CD4-positive, alpha-beta T cell (primary cell): Measurements from ENCODE around the gene NELL2. TPM values are rescaled to one million over a fixed set of nuclear protein-coding genes. Genes with fewer than 3 reads are reported as not detected.

Experiments
- ATAC-seq: fragments of 200-7000 bp; cut with Tn5 transposase; one replicate; pipeline ENCODE4 v1.10.0; 2022; ENCODE audit warnings: mild to moderate bottlenecking; ENCODE audit not compliant: poor library complexity
- CTCF ChIA-PET: fragments of 350-600 bp; sonication (Branson Sonifier 250); formaldehyde crosslinking; loops from one replicate; lab custom pipeline; 2021; ENCODE audit warnings: antibody characterized with exemption, inconsistent platforms; lab: Charles Lee
- POLR2A ChIA-PET: fragments of 350-600 bp; sonication (Branson Sonifier 250); formaldehyde crosslinking; loops from one replicate; lab custom pipeline; 2021; ENCODE audit warnings: antibody characterized with exemption, inconsistent platforms; lab: Charles Lee
- DNase-seq, 14 experiments: peaks; one replicate each; pipeline ENCODE4 v3.0.0-alpha.2; 2013 to 2020; ENCODE audit warnings: mixed read lengths in 2 of 14
- H3K27ac ChIP-seq, 2 donors: one replicate each; pipeline versions ENCODE4 v1.5.1 to v1.7.0; 2013; ENCODE audit warnings: low read length in 2 of 2, low read depth in 1 of 2, mild to moderate bottlenecking in 1 of 2
- H3K27me3 ChIP-seq, 2 experiments: 1 replicate in 1 of 2; 2 replicates in 1 of 2; pipeline versions ENCODE4 v1.6.1 to v1.7.0; 2013; ENCODE audit warnings: low read length in 2 of 2, control low read depth in 1 of 2, mild to moderate bottlenecking in 1 of 2, moderate library complexity in 1 of 2; ENCODE audit not compliant: insufficient read depth in 2 of 2, control insufficient read depth in 1 of 2
- H3K36me3 ChIP-seq: one replicate; pipeline ENCODE4 v1.6.1; 2013; ENCODE audit warnings: low read length, control low read depth; ENCODE audit not compliant: insufficient read depth
- H3K4me1 ChIP-seq: one replicate; pipeline ENCODE4 v1.6.1; 2013; ENCODE audit warnings: low read length, control low read depth; ENCODE audit not compliant: insufficient read depth
- H3K4me3 ChIP-seq: one replicate; pipeline ENCODE4 v1.5.1; 2013; ENCODE audit warnings: mild to moderate bottlenecking, low read length, moderate library complexity
- H3K9me3 ChIP-seq, 2 experiments: 1 replicate in 1 of 2; 2 replicates in 1 of 2; pipeline versions ENCODE4 v1.6.1 to v1.7.0; 2013; ENCODE audit warnings: low read length in 2 of 2, mild to moderate bottlenecking in 2 of 2, control low read depth in 1 of 2, moderate library complexity in 1 of 2; ENCODE audit not compliant: control insufficient read depth in 1 of 2, insufficient read depth in 1 of 2
- H3K27ac Mint-ChIP-seq: one replicate; pipeline ENCODE4 v1.8.0; 2020; ENCODE audit warnings: mixed read lengths
- H3K27me3 Mint-ChIP-seq: one replicate; pipeline ENCODE4 v1.8.0; 2021; ENCODE audit warnings: mixed read lengths
- H3K36me3 Mint-ChIP-seq: one replicate; pipeline ENCODE4 v1.8.0; 2021; ENCODE audit warnings: low read depth, mixed read lengths
- H3K4me1 Mint-ChIP-seq: one replicate; pipeline ENCODE4 v1.8.0; 2021; ENCODE audit warnings: low read depth, mixed read lengths
- H3K4me3 Mint-ChIP-seq: one replicate; pipeline ENCODE4 v1.8.0; 2020; ENCODE audit warnings: mild to moderate bottlenecking, mixed read lengths
- H3K9me3 Mint-ChIP-seq: one replicate; pipeline ENCODE4 v1.8.0; 2020; ENCODE audit warnings: mixed read lengths
- CTCF ChIP-seq: fragments of 200-600 bp; IDR thresholded peaks from one replicate; pipeline ENCODE4 v1.8.0; 2022; ENCODE audit warnings: antibody characterized with exemption, mild to moderate bottlenecking
- intact Hi-C, 2 experiments: fragments of 100-400 bp; cut with DNase I in 1 of 2; cut with micrococcal nuclease in 1 of 2; formaldehyde crosslinking; loops; one replicate each; pipeline versions ENCODE4 v1.15.1 to v1.9.0; 2023 to 2025; cut with DNase I, micrococcal nuclease
- total RNA-seq, 174 experiments: library from RNA in 2 of 174; stranded (reverse) in 2 of 174; gene quantifications; one replicate each; pipeline ENCODE4 v1.2.3 and lab custom pipeline; 2021 to 2026

NELL2 gene
- total RNA-seq, 2 experiments from 2014 or later = 142 to 147 TPM

GRCh38 chr12:44531320-44531971 is 344.7 kb downstream of the NELL2 start:
- Histone ChIP-seq H3K27ac (no peak overlapping the region), H3K4me3 (no peak overlapping the region), H3K9me3 (no peaks in the 10 kb centered on the region), H3K36me3 (no peaks in the 10 kb centered on the region), H3K27me3 (no peaks in the 10 kb centered on the region), H3K4me1 (no peaks in the 10 kb centered on the region)
- DNase-seq (no peak), ATAC-seq (no peak)
- Mint-ChIP-seq H3K4me3 (no peak overlapping the region), H3K9me3 (no peaks in the 10 kb centered on the region), H3K36me3 (peaks cover 32% of the 10 kb centered on the region), H3K27me3 (no peaks in the 10 kb centered on the region), H3K4me1 (no peaks in the 10 kb centered on the region), H3K27ac (no peak overlapping the region)
- ChIA-PET POLR2A (interaction anchor here (0.7 kb wide), 1 partner anchor 18 kb away, joined by 3 read pairs; no protein-coding TSS in a partner anchor), CTCF (no interaction called here)
- TF ChIP-seq CTCF = no peak
- intact Hi-C loops = no loop called here

GRCh38 chr12:44526655-44527182 is 349.4 kb downstream of the NELL2 start:
- peaks cover 38% of the 10 kb centered on the region for H3K36me3 Mint-ChIP-seq
- TF ChIP-seq CTCF = no peak
- intact Hi-C loops = no loop called here
- no peak for DNase-seq
- no peak for ATAC-seq
- no peak overlapping the region for H3K27ac Mint-ChIP-seq
- POLR2A ChIA-PET = no interaction called here
- no peaks in the 10 kb centered on the region for H3K4me1 Mint-ChIP-seq
- CTCF ChIA-PET = no interaction called here
- Histone ChIP-seq H3K27me3 (no peaks in the 10 kb centered on the region), H3K4me3 (no peak overlapping the region), H3K9me3 (no peaks in the 10 kb centered on the region), H3K4me1 (no peaks in the 10 kb centered on the region), H3K36me3 (no peaks in the 10 kb centered on the region), H3K27ac (no peak overlapping the region)
- H3K4me3 Mint-ChIP-seq = no peak overlapping the region
- H3K9me3 Mint-ChIP-seq = no peaks in the 10 kb centered on the region
- no peaks in the 10 kb centered on the region for H3K27me3 Mint-ChIP-seq

GRCh38 chr12:44525806-44526654 is 350.1 kb downstream of the NELL2 start:
- ChIA-PET POLR2A (no interaction called here), CTCF (no interaction called here)
- Mint-ChIP-seq H3K4me1 (no peaks in the 10 kb centered on the region), H3K27me3 (no peaks in the 10 kb centered on the region), H3K4me3 (no peak overlapping the region), H3K36me3 (peaks cover 36% of the 10 kb centered on the region), H3K9me3 (no peaks in the 10 kb centered on the region), H3K27ac (no peak overlapping the region)
- no peaks in the 10 kb centered on the region for H3K4me1 ChIP-seq
- no peak for TF ChIP-seq CTCF
- no peak overlapping the region for H3K27ac ChIP-seq
- no peaks in the 10 kb centered on the region for H3K27me3 ChIP-seq
- no peak overlapping the region for H3K4me3 ChIP-seq
- no peaks in the 10 kb centered on the region for H3K9me3 ChIP-seq
- intact Hi-C loops = no loop called here
- ATAC-seq (no peak), DNase-seq (no peak)
- no peaks in the 10 kb centered on the region for H3K36me3 ChIP-seq
